ENCODE measurements around the gene RNF38.
"Not testable (repeated sequence)": the region's sequence is repeated elsewhere in the genome, so short reads cannot be mapped to it uniquely, and the experiment has no call there.

Gene RNF38

DNA sequence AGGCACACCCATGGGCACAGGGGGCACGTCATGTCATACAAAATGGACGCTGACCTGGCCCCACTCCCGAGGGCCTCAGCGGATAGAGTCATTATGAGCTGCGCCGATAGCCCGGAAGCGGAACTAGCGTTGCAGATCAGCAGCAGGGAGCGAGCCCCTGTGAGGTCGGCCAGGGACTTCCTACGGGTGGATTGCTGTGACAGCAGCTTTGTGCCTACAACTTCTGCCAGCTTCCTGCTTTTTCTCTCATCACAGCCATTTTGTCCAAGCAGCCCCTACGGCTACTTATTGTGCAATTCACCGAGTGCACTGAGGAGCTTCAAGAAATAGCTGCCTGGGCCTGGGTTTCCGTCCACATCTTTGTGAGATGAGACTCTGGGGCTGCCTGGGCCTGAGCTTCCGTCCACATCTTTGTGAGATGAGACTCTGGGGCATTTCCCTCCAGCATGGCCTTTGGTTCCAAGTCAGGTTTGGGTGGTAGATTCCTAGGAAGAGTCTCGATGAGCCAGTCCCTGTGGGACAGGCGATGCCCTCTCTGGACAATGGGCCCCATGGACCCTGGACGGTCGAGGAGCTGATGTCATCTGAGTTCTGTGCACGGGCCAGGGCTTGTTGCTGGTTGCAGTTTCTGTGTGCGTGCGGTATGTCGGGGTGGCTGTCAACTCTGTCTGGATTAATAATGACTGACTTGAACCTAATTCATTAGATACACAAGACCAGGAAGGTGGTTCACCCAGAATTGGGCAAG is 74.8 kb downstream of the RNF38 start:
- DNase-seq: no peak

DNA sequence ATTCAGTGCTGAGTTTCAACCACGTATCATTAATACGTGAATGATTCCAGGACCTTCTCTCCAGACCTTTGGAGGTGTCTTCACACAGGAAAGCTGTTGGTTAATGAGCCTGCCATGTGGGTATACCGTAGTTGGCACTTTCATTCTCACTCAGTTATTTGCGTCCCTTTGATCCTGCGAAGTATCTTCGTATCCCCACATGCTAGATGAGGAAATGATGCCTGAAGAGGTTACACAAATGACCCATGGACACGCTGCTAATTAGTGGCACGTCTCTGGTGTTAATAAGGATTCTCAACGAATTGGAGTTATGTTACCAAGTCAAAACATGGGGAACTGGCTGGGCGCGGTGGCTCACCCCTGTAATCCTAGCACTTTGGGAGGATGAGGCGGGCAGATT is 76.1 kb downstream of the RNF38 start:
- DNase-seq: no peak

DNA sequence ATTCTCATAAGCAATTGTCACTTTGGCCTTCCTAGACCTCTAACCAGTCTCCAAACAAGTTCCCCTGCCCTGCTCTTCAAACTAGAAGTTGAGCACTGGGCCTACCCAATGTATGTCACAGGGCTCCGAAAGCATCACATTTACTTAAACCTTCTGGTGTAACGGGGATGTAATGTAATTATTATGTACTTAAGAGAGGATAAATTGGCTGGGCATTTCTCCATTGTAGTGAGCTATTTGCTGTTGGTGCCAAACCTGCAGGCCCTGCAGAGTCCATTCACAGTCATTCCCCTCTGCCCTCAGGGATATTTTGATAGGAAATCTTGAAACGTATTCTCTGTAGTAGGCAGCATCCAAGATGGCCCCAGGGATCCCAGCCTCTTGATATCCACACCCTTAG is 77.6 kb downstream of the RNF38 start:
- DNase-seq: no peak

DNA sequence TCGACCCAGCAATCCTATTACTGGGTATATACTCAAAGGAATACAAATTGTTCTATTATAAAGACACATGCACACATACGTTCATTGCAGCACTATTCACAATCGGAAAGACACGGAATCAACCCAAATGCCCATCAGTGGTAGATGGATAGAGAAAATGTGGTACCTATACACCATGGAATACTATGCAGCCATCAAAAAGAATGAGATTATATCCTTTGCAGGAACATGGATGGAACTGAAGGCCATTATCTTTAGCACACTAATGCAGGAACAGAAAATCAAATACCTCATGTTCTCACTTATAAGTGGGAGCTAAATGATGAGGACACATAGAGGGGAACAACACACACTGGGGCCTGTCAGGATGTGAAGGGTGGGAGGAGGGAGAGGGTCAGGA is 78.2 kb downstream of the RNF38 start:
- not testable (repeated sequence) for DNase-seq

DNA sequence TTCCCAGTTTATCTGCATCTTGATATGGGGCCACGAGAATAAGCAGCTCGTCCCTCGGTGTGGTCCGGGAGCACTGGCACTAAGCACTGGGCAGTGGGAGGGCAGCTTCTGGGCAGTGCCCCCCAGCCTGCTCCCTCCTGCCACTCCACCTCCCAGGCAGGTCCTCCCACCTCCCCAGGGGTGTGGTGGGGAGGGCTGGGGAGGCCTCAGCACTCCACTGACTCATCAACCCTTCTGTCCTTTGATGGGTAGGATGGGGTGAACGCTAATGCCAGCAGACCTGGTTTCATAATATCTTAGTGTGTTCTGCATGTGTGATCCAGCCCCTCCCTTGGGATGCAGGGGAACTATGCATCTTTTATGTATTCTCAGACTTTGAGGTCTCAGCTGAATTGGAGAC is 79.6 kb downstream of the RNF38 start:
- DNase-seq: no peak

DNA sequence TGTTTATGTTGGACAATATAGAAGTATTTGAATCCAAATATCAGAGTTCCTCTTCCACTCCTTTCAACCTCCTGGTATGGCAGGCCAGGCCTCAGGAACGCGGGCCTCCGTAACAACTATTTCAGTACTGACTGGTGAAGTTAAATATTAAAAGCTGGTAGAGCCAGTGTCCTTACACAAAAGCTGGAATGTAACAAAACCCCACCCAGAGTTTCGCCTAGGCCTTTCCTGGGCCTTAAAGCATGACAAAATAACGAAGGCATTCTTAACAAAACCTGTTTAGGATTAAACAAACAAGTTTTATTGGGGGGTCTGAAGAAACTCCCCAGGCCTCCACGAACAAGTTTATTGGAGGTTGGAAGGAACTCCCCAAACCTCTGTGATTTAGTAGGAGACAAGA is 80.3 kb downstream of the RNF38 start:
- DNase-seq: no peak

DNA sequence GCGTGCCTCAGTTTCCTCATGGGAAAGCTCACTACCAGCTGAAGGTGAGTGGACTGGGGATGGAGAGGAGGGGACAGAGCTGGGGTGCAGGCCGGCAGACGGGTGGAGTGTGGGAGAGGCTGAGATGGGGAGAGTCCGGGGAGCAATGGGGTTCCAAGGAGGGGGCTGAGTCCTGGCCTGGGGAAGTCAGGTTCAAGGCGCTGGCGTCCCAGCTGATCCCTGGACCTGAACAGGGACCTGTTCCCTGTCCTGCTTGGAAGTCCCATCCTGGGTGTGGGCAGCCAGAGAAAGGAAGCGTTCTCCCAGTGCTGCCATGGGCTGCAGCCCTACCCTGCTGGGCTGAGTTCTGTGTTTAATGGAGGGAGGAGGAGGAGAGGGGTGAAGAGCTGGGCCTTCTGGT is 80.9 kb downstream of the RNF38 start:
- no peak for DNase-seq

DNA sequence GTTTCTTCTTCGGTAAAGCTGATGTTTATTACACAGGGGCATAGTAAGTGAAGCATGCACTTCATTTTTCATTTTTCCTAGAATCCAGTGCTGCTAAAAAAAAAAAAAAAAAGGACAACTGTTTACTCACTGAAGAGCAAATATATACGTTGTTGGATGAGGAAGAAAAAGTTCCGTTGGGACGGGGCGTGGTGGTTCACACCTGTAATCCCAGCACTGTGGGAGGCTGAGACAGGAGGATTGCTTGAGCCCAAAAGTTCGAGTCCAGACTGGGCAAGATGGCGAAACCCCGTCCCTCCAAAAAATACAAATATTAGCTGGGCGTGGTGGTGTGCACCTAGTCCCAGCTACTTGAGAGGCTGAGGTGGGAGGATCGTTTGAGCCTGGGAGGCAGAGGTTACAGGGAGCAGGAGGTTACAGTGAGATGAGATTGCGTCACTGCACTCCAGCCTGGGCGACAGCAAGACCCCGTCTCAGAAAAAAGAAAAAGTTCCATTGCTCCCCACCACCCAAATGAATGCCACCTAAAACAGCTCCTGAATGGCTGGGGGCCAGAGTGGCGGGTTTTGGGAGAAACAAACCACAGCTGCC is 81.8 kb downstream of the RNF38 start:
- no peak for DNase-seq

DNA sequence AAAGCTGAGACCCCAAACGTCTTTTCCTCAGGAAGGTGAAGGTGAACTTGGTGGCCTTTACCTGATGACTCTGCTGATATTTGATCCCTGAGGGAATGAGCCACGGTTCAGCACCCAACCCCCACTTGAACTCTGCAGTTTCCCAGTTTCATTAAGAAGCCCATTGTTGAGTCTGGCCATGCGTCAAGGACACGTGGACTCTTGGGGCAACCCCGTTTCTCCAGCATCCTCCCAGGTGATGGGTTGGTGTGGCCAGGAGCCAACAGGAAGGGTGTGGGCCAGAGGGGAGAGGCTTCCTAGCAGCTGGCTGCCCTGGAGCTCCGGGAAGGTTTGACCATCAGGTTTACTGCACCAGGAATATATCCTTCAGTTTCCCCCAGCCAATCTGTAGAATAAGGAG is 82.3 kb downstream of the RNF38 start:
- DNase-seq: no peak

DNA sequence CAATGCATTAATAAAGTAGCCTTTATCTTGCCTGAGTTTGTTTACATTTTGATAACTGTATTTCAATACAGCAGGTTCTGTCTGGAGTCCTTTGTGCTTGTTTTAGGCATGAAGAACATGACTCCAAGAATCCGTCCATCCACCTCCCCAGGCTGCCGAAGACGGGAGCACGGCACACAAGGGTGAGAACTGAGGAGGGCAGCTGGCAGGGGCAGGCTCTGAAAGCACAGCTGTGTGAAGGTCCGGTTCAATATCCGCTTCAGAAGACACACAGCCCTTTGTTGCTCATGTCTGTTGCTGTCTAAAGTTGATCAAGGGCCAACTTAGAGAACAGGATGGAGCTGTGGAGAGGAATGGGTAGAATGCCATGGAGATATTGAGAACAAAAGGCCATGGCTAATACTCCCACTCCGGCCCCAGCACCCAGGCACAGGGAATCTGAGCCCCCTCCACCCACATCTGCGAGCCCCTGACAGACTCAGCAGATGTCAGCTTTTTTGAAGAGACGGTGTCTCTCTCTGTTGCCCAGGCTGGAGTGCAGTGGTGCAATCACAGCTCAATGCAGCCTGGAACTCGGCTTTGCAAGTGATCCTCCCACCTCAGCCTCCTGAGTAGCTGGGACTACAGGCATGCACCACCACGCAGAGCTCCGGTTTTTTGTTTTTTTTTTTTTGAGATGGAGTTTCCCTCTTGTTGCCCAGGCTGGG is 83.3 kb downstream of the RNF38 start:
- no peak for DNase-seq

DNA sequence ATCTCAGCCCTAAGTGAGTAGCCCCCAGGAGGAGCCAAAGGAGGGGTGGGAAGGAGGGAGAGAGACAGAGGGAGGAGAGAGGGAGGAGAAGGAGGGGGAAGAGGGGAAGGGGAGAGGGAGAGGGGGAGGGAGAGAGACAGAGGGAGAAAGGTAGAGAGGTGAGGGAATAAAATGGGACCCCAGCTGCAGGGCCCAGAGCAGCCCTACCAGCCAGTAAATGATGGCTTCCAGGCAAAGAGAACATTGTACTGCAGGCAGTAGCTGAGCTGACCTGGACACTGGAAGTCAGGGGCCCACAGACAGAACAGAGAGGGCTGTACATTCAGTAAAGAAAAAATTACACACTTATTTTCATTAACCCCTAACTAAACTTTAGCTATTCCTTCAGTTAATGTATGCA is 84.0 kb downstream of the RNF38 start:
- no peak for DNase-seq

DNA sequence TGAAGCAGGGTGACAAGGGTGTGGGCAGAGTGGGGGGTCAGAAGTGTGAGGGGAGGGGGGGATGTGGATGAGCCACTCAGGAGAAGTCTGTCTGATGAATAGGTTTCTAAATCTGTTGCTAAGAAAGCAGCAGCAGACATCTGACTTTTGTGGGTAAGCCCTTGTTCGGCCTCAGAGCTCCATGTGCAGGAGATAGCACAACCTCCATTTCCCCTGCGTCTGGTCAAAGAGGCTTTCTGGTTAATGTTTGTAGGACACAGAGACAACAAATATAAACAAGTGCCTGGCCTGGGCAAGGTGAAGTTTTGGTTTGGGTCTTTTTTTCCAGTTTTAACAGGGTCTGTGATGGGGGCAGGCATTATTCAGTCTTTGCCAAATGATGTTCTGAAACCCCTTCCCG is 84.8 kb downstream of the RNF38 start:
- no peak for DNase-seq

DNA sequence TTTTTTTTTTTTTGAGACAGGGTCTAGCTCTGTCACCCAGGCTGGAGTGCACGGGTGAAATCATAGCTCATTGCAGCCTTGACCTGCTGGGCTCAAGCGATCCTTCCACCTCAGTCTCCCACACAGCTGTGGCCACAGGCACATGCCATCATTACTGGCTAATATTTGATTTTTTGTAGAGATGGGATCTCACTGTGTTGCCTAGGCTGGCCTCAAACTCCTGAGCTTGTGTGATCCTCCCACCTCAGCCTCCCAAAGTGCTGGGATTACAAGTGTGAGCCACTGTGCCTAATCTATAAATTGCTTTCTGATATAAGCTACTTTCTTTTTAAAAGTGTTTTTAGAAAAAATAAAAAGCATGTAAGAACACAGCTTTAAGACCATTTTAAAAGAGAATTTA is 85.3 kb downstream of the RNF38 start:
- no peak for DNase-seq

DNA sequence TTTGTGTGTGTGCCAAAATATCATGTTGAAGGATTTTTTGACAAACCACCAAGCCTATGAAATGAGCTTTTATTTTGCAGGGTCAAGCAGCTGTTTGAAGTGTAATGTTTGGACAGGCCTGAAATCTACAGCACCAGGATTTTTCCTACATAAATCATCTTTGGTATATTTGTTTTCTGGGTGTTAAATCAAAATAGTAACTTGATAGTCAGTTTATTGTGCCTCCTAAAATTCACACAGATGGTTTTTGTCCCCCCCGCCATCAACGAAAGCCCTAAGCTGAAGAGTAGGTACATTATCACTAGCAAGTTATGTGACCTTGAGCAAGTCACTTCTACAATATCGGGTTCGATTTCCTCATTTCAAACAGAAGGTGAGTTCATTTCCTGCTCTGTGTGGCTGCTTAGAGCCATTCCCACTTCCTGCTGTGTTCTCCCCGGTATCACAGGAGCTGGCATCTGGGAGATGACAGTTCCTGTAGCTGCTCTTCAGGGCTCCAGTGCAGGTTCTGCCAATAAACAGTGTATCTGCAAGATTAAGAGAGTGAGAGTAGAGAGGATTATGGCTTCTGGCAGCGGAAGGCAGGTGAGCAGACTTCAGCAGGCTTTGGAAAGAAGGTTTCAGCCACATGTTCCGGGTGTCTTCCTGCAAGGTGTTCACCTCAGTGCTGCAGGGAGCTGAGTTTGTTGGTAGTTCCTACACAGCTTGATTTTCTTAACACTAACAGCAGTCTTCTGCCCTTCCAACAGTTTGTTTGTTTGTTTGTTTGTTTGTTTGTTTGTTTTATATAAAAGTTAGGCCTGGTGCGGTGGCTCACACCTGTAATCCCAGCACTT is 93.4 kb downstream of the RNF38 start:
- DNase-seq: no peak

DNA sequence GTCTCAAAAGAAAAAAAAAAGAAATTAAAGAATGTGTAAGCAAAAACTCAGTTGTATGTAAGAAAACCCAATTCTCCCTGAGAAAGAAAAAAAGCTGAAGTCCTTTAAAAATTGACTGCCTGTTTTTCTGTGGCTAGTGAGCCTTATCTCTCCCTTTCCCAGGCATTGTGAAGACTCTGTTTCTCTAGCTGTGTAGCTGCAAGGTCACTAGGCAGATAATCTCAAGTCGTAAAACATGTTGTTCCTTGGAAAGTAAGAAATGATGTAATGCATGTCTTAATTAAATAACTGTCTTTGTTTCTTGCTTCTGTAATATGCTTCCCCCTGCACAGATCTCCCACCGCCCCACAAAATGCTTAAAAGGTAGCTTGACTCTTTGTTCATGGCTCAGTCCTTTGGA is 95.7 kb downstream of the RNF38 start:
- DNase-seq: not testable (repeated sequence)

DNA sequence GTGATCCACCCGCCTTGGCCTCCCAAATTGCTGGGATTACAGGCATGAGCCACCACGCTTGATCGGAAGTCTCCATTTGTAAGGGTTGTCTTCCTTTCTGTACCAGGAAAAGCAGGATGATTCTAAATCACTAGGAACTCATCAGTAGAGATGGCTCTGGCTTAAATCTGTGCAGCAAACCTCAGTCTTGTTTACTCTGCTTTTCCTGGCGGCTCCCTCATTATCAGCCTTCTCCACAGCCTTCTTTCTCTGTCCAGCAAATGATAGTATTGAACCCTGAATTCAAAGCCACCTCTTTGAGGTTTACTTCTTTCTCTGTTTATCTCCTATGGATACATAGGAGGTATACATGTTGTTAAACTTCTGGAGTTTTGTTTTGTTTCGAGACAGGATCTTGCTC is 98.8 kb downstream of the RNF38 start:
- DNase-seq: no peak

DNA sequence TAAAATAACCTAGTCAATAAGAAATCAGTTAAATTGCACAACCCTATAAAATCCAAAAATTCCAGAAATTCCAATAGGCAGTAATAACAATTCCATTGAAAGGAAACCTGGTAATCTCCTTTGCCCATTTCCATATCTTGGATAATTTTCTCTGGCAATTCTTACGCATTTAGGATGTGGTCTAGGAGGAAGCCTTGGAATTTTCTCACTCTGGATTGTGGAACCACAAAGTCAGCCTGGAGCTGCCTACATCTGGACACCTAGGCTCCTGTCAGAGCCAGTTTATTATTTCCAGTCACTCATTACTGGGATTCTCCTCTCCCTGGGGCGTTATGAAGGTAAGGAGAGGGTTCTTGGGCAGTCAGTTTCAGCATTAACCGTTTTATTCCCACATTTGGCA is 101.5 kb downstream of the RNF38 start:
- no peak for DNase-seq

DNA sequence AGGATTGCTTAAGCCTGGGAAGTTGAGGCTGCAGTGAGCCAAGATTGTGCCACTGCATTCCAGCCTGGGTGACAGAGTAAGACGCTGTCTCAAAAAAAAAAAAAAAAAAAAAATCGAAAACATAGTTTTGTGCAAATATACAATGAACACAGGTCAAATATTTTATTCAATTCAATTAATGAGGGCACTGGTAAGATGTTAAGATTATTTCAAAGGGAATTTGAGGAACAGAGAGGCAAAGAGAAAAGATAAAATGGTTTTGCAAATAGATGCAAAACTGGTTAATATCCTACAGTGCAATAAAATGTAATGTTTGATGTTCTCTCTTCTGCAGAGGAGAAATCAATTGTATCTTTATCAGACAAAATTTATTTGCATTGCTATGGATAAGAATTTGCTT is 102.3 kb downstream of the RNF38 start:
- no peak for DNase-seq

DNA sequence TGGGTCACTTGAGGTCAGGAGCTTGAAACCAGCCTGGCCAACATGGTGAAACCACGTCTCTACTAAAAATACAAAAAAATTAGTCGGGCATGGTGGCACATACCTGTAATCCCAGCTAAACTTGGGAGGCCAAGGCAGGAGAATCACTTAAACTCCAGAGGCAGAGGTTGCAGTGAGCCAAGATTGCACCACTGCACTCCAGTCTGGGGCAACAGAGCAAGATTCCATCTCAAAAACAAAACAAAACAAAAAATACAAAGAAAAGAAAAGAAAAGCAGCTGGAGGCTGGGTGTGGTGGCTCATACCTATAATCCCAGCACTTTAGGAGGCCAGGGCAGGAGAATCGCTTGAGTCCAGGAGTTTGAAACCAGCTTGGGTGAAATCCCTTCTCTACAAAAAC is 105.1 kb downstream of the RNF38 start:
- DNase-seq: not testable (repeated sequence)

DNA sequence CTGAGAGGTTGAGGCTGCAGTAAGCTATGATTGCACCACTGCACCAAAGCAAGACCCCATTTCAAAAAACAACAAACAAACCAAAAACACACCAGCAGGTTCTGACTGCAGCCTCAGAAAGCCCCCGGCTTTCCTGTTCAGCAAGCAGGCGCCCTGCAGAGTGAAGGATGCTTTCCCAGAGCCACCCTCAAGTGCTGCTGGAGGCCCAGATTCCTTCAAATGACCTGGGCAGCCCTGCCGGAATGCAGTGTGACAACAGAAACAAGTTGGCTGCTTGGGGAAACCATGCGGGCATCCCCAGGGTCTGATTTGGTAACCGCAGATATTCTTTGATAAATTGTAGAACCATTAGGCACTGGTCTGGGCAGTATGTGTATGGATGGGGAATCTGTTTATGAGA is 106.2 kb downstream of the RNF38 start:
- DNase-seq: no peak

DNA sequence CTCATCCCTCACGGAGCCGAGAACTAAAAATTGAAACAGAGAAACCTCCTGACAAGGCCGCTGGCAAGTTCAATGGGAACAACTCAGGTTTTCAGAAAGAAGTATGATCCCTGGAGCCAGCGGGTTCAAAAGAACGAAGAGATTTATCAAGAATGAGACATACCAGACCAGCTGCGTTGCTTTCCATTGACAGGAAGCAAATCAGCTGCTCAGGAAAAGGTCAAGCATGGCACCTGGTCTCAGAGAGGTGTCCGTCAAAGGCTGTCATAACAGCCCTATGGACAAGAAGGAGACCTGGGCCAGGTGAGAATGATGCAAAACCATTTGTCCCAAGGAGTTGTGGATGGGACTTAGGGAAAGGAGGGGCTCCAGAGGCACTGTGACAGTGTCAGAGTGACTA is 106.9 kb downstream of the RNF38 start:
- no peak for DNase-seq

DNA sequence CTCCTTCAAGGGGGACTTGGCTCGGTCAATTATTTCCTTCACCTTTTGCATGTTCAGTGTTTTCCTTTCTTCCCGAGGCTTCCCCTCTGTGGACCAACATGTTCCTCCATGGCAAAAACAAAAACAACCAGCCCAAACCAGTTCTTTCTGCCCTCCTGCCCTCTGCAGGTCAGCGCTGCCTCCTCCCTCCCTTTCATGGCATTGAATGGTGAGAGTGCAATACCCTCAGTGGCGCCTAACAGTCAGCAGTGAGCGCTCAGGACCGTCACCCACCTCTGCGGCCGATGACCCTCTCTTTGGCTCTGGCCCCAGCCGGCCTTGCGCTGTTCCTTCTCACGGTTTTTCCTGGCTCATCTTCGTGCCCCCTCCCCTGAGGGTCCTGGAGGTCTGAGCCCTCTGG is 107.4 kb downstream of the RNF38 start:
- no peak for DNase-seq

DNA sequence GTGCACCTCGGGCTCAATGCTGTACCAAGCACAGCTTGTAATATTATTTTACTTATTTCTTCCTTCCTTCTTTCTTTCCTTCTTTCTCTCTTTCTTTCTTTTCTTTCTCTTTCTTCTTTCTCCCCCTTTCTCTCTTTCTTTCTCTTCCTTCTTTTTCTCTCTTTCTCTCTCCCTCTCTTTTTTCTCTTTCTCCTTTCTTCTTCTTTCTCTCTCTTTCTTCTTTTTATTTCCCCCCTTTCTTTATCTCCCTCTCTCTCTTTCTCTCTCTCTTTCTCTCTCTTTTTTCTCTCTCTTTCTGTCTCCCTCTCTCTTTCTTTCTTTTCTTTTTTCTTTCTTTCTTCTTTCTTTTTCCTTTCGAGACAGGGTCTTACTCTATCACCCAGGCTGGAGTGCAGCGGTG is 109.1 kb downstream of the RNF38 start:
- no peak for DNase-seq
